Hematopoietic multipotent progenitor cell treated with erythropoietin and hydrocortisone succinate and interleukin-3 and kit ligand, for 8 days (in vitro differentiated cells): ENCODE results near the gene MYO18B.

Experiments used
- DNase-seq: peaks from one replicate; pipeline ENCODE4 v3.0.0-alpha.2; 2015

The MYO18B gene

DNA sequence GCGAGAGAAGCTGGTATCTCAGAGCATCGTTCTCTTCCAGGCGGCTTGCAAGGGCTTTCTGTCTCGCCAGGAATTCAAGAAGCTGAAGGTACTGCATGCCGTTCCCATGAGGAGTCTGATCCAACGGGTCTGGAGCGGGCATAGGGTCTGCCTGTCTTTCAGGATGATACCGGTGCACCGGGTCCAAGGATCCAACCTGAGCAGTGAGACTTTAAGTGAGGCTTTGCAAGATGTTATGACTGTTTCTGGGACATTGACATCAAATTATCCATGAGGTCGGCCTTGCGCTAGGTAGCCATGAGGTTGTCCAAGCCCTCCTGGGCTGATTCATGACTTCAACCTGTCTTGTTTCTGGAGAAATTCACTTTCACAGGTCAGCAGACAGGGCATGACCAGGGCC is 132.3 kb downstream of the MYO18B start:
- no peak for DNase-seq

DNA sequence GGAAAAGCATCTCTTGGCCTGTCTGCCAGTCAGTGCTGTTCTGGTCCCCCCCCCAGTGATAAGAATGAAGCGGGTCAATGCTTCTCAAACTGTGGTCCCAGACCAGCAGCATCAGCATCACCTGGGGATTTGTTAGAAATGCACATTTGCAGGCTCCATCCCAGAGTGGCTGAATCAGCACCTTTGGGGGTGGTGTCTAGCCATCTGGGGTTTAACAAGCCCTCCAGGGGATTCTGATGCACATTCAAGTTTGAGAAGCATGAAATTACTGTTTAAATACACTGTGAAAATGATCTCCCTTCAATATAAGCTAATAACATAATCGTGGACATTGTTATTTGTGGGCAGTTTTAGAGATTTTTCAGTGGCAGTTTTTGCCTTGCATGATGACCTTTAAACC is 133.5 kb downstream of the MYO18B start:
- no peak for DNase-seq

- no peak for DNase-seq
Observed at GRCh38 chr22:25876871-25877270, 134.9 kb downstream of the MYO18B start.

DNA sequence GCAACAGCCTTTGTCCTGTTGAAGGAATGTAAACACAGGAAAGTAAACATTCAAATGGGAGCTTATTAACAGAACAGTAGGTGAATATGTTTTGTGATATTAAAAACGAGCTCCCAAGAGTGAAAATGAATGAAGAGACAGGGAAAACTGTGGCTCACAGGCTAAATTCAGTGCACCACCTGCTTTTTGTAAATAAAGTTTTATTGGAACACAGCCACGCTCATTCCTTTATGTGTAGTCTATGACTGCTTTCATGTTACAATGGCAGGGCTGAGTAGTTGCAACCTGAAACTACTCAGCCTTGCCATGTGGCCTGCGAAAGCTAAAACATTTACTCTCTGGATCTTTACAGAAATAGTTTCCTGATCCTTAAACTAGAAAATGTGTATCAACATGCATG is 136.9 kb downstream of the MYO18B start:
- no peak for DNase-seq

DNA sequence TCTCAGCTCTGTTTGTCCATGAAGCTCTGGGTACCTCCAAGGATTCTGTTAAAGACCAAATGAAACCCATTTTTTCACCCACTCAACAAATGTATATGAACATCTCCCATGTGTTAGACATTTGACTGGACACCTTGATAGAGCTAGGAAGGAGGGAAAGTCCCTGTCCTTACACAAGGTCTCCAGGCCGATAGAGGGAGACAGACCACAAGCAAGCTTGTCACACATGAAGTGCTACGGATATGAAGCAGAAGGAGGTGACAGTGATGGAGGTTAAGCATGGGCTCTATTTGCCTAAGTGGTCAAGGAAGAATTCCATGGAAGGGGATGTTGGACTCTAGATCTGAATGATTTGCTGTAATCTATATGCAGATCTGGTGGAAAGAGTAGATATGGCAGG is 138.5 kb downstream of the MYO18B start:
- DNase-seq: no peak

DNA sequence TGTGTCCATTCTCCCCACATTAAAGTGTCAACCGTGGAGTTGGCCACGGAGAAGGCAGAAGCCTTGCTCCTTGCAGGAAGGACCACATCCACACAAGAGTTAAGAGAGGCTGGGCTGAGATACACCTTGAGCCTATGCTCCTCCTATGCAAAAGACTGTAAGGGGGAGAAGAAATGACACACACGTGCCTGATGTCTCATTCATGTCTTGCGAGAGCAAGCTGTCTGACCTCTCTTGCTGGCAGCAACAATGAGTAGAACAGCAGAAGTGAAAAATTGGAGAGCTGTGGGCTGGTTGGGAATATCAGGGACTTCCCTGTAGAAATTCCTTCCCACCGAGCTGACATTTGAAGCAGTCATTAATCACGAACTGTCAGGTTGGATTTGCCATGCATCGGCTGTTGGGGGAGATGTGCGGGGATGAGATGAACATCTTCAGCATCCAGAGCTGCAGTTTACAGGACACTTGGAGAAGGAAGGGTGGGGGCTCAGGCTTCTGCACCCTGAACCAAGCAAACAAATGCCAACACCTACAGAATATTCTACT is 139.3 kb downstream of the MYO18B start:
- DNase-seq: no peak

DNA sequence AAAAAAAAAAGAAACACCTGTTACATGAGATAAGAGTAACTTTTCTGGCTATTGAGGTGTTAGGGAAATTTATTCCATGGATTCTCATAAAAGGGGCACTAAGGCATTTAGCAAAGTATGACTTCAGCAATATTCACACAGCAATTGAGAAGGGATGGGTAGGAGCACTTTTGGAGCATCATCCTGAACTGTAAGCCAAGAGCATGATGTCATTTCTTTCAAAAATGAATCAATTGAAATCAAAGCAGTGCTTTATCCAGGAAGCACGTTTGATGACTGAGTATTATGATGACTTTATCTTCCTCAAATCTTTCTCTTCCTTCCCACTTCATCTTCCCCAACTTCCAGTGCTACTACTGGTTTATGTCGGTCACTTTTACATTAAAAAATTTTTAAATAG is 140.4 kb downstream of the MYO18B start:
- DNase-seq: no peak

GRCh38 chr22:25883482-25884033 is 141.6 kb downstream of the MYO18B start:
- no peak for DNase-seq

GRCh38 chr22:25884121-25884520 is 142.1 kb downstream of the MYO18B start:
- DNase-seq: no peak

- DNase-seq: no peak
Observed at GRCh38 chr22:25888399-25889054, 146.5 kb downstream of the MYO18B start.

DNA sequence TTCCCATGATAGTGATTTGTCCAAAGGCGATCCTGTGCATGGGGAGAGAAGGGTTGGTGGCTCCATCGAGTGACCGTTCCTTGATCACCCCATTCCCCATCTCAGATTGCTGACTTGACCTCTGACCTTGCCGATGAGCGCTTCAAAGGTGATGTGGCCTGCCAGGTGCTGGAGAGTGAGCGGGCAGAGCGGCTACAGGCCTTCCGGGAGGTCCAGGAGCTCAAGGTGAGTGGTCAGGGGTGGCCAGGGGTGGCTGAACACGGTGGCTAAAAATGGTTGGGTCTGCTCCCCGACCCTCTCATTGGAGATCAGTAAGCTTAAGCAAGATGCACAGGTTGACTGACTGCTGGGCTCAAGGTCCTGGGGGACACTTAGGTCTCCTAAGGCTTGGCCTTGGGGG is 148.7 kb downstream of the MYO18B start:
- DNase-seq: no peak

- no peak for DNase-seq
Observed at GRCh38 chr22:25892678-25893077, 150.7 kb downstream of the MYO18B start.

DNA sequence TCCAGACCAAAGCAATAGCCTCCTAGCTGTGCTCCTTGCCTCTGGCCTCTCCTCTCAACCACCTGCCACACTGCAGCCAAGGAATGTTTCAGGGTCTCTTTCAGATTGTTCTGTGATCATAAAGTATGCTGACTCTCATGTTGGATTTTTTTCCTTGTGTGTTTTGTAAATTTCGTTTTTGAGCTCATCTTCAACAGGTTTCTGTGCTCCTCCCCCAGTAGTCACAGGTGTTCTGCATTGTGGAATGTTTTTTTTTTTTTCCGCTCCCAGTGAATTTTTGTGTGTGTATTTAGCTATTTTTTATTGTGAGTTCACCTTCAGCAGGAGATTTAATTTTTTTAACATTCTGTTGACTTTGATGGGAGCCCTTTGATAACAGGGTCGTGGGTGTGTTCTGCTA is 153.7 kb downstream of the MYO18B start:
- no peak for DNase-seq

DNA sequence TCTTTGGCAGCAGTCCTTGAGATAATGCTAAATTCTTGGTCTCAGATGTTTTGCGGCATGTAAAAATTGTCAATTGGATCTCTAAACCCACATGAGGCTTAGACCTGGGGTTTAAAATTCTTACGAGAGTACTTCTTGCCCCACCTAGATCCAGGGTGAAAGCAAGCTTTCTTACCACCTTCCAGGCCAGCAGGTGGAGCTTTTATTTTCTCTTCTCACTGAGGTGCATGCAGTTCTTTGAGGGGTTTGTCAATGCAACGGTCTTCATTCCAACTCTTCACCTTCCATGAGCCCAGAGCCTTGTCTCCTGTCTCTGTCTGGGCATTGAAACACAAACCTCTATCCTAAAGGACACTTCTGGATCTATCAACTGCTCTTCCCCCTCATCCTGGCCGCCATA is 154.1 kb downstream of the MYO18B start:
- DNase-seq: no peak

- DNase-seq: no peak
Observed at GRCh38 chr22:25896592-25896991, 154.6 kb downstream of the MYO18B start.

- DNase-seq: peak; percentile 6
Observed at GRCh38 chr22:25898707-25899365, 156.8 kb downstream of the MYO18B start.

DNA sequence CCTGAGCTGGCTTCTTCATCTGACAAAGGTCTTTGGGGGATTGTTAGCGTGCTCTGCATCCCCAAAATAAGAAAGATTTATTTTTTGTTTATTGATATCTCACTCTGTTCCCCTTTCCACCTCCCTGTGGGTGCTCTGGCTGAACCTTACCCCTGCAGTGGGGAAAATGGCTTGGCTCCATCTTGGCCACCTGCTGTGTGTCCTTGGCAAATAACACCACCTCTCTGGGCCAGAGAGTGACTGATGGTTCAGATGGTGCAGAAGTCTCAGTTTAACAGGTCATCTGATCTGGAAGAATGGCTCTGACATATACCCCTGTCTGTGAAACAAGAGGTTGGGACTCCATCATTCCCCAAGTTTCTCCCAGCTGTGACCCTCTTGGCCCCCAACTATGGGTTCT is 157.6 kb downstream of the MYO18B start:
- DNase-seq: no peak

GRCh38 chr22:25900390-25900789 is 158.4 kb downstream of the MYO18B start:
- no peak for DNase-seq

- no peak for DNase-seq
Observed at GRCh38 chr22:25900880-25901279, 158.9 kb downstream of the MYO18B start.

GRCh38 chr22:25902402-25902801 is 160.4 kb downstream of the MYO18B start:
- no peak for DNase-seq

DNA sequence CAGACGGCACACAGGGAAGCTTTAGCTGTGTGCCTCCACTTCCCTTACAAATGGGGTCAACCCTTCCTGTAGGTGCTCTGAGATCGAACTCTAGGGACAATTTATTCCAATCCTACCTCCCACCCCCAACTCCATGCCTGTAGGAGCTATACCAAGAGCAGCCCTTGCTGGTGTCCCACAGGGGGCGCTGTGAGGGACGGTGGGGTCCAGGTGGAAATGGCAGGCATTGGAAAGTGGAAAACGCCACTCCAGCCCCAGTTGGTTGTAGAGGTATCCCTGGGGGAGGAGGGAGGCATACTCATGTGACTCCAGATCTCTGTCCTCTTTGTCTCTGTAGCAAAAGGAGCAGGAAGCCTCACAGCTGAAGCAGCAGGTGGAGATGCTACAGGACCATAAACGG is 161.3 kb downstream of the MYO18B start:
- DNase-seq: peak; percentile 16

- DNase-seq: no peak
Observed at GRCh38 chr22:25908212-25908611, 166.2 kb downstream of the MYO18B start.

DNA sequence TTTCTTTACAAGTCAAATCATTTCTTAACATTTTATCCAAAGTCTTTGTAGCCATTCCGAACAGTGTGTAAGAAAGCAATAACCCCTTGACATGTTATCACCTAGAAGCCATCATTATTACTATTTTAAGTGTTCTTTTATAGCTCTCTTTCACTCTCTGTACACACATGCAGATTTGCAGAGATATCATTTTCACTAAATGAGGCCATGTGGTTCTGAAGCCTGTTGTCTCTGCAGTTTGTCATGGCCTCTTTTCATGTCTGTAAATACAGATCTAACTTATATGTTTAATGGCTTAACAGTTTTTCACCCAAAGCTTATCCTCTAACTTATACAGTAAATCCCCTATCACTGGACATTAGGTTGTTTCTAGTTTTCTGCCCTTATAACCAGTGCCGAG is 166.8 kb downstream of the MYO18B start:
- no peak for DNase-seq

DNA sequence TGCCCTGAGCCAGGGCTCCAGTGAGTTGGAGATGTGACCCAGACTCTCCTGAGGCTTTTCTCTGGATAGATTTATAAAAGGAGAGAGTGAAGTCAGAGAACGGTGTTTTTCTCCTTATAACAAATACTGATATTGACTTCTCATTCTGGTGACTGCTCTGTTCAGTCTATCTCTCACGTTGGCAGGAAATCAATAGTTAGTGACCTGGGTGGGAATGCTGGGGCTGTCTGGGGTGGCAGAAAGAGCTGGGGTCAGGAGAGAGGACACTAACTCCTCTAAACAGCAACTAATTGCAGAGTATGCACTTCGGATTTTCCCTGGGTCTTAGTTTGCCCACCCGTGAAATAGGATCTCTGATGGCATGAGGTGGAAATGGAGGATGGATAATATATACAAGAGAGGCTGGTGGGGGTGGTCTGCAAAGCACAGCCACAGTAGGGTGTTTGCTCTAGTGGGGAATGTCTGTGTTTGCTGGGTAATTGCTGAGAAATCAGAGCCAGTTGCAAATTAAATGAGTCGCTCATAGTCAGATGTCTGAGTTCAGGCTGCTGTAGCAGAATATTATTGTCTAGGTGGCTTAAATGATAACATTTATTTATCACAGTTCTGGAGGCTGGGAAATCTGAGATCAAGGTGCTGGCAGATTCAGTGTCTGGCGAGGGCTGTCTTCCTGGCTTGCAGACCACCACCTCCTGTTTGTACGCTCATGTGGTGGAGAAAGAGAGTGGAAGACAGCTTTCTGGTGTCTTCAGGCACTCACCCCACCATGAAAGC is 167.8 kb downstream of the MYO18B start:
- no peak for DNase-seq
